Ramos (cell line): ENCODE results near the gene ZBP1.

Experiments
- in situ Hi-C: fragments of 300-500 bp; cut with MboI; formaldehyde crosslinking; loops from one replicate; pipeline ENCODE4 v1.14.3; 2022; ENCODE audit warnings: low sequenced_read_pairs; ENCODE audit not compliant: unreplicated experiment

The ZBP1 gene

DNA sequence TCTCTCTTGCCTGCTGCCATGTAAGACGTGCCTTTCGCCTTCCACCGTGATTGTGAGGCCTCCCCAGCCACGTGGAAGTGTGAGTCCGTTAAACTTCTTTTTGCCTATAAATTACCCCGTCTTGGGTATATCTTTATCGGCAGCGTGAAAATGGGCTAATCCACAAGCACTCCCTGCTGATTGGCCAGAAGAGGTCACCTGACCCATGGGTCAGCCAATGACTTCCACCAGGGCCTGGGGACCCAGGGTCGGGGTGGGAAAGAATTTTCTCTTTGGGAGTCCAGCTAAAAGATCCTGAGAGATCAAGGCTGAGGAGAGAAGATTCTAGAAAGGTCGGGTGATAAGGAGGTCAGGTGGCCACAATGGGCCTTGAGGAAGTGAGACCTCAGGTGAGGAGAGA lies 17.1 kb downstream of the ZBP1 start:
- in situ Hi-C loops: no loop called here

DNA sequence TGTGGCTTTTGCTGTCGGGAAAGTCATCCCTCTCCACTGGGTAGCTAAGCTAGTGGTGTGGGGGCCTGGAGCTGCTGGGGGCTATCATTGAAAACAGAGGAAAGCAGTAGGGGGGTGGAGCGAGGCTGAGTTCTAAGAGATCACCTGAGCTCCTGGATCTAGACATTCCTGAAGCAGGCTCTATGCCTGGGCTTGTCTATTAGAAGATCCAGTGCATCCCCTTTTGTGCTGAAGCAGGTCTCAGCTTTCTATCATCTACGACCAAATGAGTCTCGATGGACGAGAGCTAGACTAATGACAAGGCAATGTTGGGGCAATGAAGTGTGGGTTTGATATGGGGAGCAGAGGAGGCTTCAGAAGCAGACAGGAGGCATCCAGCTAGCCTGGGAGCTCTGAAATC lies 18.5 kb downstream of the ZBP1 start:
- in situ Hi-C loops: no loop called here

DNA sequence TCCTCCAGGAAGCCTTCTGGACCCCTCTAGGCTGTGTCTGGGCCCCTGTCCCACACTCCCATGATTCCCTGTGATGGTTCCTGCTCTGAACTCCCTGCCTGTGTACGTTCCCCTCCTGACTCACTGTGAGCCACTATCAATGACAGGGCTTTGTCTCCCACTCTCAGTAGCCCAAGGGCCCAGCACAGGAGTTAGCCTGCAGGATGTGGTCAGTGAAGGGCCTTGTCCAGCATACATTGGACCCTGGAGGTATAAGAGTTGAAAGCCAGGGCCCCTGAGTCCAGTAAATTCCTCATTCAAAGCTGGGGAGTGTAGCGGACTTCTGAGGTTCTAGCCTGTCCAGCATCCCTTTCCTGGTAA lies 19.0 kb downstream of the ZBP1 start:
- in situ Hi-C loops: no loop called here

DNA sequence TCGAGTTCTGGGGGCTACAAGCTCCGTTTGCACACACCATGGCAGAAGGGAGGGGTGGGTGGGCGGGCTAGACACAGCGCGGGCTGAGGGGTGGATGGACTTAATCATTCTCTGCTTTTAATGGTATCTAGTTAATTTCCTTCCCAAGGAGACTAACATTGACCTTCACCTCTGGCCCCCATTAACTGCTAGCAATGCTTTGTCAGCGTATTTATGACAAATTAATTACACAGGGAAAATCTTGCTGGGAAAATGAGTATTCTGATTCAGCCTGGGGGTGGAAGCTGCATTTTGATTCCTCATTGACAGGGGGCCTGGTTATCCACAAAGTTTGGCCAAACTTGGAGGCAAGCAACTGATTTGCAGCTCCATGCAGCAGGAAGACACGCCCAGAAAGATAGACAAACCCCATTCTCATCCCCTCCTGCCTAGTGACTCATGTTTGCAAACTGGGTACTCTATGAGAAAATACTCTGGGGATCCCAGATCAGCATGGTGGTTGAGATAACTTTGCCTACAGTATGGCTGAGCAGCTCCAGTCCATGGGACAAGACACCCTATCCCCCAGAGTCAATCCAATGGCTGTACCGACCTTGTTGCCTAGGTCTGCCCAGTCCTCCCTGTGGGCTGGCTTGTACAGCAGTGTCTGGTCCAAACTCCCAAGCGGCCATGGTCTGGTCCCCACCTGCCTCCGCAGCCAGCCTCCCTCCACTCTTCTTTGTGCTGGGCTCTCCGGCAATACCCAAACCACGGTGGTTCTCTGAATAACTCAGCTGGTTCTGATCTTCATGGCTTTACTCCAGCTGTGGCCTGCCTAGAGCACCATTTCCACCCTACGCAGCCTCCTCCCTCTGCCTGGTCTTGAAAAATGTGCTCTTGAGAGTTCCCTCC lies 19.7 kb downstream of the ZBP1 start:
- in situ Hi-C loops: no loop called here

DNA sequence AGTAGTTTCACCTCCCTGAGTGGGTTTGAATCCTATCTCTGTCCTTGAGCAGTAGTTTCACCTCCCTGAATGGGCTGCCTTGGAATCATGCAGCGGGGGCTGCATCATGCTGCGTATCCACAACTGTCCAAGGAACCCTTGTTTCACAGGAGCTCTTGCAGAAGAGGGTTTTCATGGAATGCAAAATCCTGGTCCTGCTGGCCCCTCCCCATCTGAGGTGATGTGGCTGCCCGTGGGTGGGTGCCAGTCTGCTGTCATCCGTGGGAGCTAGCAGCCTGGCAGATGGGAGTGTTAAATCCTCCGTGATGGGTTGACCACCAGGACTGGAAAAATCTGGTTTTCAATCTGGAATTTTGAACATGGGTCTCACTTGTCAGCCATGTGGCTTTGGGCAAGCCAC lies 21.7 kb downstream of the ZBP1 start:
- in situ Hi-C loops: loop anchor here (10.0 kb wide), 1 partner anchor 514 kb away; no protein-coding TSS in a partner anchor

DNA sequence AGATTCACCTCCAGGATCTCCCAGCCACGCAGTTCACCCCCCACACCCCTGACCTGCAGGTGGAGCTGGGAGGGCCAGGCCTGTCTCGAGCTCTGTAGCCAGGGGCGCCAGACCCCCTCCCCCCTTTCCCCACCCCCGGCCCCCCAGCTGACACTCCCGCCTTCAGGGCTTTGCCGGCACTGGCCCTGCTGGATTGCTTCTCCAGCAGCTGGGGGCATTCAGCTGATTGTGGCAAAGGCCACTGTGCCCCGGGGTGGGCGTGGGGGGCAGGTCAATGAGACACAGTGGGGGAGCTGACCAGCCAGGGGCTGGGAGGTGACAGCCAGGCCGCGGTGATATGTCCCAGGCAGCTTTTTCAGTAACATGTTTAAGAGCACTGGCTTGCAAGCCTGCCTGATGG lies 22.2 kb downstream of the ZBP1 start:
- in situ Hi-C loops: loop anchor here (10.0 kb wide), 1 partner anchor 513 kb away; no protein-coding TSS in a partner anchor

DNA sequence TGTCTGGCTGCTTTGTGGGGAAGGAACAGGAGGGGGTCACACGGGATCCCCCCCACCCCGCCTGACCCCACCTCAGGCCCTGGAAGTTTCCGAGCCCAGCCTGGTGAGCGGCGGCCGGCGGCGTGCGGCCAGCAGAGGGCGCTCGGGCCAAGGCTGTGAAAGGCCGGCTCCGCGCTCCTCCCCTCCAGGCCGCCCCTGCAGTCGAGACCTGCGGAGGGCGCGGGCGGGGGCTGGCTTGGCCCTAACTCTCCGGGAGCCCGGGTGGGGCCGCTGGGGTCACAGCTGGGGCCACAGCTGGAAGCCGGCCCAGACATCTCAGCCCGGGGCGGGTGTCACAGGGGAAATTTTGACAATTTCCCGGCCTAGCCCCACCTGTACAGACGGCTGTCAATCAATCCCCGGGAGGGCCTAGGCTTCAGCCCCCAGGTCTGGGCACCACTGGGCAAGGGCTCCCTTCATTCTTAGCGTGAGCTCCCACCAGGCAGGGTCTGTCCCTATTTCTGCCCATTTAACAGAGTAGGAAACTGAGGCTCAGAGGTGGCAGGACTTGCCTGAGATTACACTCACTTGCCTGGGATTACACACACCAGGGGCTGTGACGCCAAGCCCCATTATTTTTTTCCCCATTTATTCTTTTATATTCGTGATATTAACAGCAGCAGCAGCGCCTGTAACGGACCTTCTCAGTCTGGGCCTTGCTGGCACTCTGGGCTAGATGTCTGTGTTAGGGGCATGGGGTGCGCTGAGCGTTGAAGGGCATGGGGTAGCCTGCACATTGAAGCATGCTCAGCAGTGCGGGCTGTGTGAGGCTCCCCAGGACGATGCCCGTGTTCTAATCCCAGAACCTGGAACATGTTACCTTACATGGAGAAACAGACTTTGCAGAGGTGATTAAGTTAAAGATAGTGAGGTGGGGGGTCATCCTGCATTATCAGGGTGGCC lies 23.0 kb downstream of the ZBP1 start:
- in situ Hi-C loops: loop anchor here (10.0 kb wide), 1 partner anchor 512 kb away; no protein-coding TSS in a partner anchor

DNA sequence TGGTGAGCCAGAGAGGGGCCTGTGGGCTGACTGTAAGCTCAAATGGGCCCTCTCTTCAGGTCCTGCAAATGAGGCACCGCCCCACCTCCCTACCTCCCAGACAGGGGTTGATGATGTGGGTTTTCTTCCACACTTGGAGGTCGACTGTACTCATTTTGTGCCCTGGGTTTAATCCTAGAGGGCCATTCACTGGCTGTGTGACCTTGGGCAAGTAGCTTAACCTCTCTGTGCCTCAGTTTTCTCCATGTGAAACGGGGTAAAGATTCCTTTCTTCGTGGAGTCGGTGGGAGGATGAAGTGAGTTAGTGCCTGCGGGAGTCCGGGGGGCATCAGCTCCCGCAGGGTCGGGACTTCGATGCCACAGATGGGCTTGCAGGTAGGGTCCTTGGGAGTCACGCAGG lies 23.9 kb downstream of the ZBP1 start:
- in situ Hi-C loops: loop anchor here (10.0 kb wide), 1 partner anchor 512 kb away; no protein-coding TSS in a partner anchor

DNA sequence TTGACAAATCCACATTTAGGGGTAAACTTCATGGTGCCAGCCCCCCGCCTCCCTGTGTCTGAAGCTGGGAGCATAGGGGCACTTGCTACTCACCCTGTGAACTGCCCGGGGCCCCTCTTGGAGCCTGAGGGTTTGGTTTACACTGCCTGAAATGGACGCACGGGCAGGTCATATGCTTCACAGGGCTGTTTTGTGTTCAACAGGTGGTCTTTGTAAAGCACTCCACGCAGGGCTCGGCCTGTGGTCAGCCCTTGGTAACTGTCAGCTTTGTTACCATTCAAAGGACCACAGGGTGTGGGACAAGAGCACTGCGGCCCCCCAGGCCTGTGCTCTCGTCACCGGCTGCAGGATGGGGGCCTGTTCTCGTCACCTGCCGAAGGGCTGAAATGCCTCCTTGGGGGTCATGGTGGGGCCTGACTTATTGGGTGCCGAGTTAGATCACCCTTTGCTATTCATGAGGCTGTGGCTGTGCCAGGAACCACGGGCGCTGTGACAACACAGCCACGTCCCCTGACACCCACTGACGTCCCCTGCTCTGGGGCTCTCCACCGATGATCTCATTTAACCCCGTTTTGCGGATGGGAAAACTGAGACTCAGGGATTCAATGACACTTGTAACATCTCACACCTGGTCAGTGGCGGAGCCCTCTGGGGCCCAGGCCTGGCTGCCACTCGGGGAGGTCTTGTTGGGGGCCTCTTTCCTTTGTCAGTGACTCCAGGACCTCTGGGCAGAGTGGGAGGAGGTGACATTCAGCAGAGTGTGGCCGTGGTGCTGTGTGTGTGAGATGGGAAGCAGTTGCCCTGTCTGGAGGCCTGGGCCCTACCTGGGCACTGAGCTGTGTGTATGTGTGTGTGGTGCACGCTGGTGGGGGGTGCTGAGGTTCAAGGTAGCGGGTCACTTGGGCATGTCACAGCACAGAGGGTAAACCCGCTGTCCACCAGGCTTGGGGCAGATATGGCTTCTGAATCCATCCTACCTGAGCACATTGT lies 24.9 kb downstream of the ZBP1 start:
- in situ Hi-C loops: loop anchor here (10.0 kb wide), 1 partner anchor 511 kb away; no protein-coding TSS in a partner anchor

DNA sequence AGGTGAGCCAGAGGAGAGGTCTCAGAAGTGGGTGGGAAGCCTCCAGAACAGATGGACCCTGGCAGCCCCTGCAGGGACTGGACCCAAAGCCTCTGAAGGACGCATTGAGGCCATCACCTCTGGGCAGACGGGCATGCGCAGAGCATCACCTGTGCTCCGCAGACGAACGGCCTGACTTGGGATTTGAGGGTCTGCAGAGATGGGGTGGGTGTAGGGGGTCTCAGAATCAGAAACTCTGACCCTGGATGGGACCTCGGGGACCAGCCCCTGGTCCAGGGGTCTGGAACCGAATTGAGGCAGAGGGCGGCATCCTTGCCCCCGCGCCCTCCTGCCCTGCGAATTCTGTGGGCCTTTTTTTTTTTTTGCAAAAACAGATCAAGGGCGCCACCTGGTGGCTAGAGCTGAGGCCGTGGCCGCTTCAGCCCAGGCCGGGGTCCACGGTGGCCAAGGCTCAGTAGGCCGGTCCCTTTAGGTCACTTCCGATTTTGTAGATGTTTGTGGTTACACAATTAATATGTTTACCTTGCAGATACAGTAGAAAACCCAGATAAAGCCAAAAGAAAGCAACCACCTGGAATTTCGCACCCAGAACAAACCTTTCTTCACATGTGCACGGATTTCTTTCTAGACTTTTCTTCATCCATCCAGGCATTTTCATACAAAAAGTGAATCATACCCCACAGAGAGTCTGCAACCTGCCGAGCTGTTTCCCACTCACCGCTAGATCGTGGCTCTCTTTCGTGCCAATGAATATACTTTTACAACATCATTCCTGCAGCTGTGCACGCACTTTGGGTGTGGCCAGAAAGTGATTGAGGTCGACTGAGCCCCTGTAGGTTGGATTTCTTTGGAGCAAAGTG lies 25.9 kb downstream of the ZBP1 start:
- in situ Hi-C loops: loop anchor here (5.0 to 10.0 kb wide), 4 partner anchors 87 to 588 kb away; no protein-coding TSS in a partner anchor

DNA sequence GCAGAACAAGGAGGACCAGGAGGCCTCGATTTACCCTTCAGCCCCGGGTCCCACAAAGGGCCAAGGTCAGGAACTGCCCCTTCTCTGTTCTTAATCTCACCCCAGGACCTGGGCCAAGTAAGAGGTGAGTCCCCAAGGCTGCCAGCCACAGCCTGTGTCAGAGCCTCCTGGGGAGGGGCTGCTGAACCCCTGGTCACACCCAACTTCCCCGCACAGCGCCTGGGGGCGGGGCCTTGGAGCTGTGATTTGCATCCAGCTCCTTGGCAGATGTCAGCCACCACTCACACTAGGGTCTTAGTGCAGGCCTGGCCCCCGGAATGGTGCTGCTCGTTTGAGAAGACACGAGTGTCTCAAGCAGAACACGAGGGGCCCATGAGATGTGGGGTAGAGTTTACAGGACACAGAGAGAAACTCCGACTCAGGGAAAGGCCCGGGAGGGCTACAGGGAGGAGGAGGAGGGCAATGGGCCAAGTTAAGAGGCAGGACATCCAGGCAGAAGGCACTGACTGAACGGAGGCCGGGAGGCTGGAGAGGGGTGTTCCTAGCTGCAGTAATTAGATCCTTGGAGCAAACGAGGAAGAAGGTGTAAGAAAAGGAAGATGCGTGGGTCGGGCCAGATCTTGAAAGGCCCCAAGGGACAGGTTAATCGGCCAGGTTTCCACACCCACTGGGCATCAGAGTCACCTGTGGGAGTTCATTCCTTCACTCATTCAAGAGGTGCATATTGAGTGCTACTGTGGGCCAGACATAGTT lies 26.9 kb downstream of the ZBP1 start:
- in situ Hi-C loops: loop anchor here (5.0 to 10.0 kb wide), 4 partner anchors 86 to 589 kb away; no protein-coding TSS in a partner anchor

DNA sequence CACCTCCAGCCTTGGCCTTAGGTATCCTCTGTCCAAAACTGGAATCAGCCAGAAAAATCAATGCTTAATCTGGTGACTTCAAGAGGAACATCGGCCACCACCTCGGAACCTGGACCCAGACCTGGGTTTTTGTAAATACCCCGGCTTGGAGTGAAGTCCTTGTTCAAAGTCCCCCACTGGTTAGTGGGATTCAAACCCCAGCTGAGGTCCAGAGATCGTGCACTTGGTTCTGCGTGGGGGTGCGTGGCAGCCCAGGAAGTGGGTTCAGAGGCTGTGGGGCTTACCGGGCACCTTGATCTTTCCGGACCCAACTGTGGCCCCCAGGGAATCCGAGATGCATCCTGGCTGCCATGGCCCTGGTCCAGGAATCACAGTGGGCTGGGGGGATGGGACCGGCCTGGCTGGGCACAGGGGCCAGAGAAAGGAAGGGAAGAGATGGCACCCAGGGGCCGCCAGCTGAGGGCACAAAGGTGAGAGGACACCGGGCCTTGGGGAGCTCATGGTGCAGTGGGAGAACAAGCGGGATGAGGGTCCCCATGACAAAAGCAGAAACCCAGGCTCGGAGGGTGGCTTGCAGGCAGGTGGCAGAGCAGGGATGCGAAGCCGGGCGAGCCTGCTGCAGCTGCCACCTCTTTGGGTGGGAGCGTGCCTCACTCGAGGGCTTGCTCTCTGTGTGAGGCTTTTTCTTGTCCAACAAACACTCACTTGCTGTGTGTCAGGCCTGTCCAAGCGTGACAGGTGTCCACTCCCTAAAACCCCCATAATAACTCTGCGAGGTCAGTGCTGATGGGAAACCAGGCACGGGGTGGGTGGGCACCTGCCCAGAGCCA lies 27.7 kb downstream of the ZBP1 start:
- in situ Hi-C loops: loop anchor here (5.0 to 10.0 kb wide), 4 partner anchors 85 to 590 kb away; no protein-coding TSS in a partner anchor

DNA sequence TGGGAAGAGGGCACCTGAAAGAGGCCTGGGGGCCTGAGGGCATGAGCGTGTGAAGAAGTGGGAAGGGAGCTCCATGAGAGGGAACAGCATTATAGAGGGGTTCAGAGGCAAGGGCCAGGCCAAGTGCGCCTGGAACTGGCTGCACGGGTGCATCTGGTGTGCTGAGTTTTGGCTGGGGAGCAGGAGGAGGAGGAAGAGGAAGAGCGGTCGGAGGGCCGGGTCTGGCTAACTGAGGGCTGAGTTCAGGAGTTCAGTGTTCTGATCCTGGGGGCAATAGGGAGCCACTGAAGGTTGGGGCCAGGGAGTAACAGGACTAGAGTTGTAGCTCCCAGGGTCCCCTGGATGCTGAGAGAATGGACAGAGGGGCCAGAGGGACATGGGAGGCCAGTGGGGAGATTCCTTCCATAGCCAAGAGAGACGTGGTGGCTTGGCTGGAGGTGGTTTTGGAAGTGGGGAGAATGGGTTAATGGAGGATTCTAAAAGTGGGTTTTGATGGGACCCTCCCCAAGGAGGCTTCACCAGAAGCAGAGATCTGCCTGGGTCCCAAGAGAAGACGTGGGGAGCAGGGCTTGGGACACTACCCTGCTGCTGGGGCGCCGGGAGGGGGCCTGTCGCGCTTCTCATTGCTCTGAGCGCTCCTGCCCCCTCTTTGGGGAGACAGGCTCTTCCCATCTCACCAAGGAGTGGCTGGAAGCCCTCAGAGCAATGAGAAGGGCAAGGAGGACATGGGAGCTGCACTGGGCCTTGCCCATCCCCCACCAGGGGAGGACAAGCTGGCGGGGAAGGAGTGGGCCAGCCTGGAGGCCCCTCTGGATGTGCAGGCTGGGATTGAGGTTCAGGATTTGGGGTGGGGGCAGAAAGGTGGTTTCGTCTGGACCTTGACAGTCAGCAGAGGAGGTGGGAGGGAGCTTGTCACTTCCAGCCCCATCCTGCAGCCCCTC lies 28.7 kb downstream of the ZBP1 start:
- in situ Hi-C loops: loop anchor here (5.0 to 10.0 kb wide), 4 partner anchors 84 to 591 kb away; no protein-coding TSS in a partner anchor

DNA sequence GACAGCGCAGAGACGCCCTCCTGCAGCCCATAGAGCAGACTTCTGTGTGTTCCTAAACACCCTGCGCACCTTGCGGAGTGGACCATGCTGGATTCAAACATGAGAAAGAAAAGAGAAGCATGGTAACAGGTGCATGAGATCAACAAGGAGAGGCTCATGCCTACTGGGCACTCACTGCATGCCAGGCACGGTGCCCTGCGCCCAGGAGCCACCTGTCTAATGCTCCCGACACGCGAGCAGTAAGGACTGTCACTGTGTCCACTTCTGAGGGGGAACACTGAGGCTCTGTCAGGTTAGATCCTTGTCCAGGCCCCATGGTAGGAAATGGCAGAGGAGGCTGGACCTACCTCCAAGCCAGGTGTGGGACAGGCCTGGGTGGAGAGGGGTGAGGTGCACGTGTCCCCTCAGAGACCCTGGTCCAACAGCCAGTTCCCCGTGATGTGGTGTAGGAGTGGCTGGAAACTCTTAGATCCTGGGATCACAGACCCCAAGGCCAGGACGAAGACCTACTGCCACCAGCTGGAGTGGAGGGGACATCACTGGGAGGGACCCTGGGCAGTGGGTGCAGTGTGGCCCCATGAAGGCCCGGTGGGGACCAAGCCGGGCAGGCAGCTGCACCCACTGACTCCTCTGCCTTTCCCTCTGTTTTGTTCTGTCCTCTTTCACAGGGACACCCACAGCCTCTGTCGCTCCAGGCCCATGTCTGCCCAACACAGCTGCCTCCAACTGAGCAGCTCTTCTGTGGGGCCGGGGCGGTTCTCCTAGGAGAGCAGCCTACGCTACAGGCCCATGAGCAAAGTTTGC lies 29.5 kb downstream of the ZBP1 start:
- in situ Hi-C loops: loop anchor here (5.0 to 10.0 kb wide), 4 partner anchors 83 to 592 kb away; no protein-coding TSS in a partner anchor
